Measurements from ENCODE around the gene ANKRD44.
"Not testable (repeated sequence)": the region's sequence is repeated elsewhere in the genome, so short reads cannot be mapped to it uniquely, and the experiment has no call there.

ANKRD44 gene

GRCh38 chr2:197310271-197310985, at the start of gene ANKRD44:
TSS of gene ANKRD44 (minus strand) at chr2:197310780. CDS start at chr2:197310604, 176 bp downstream.
- DNase-seq: peak; percentile 72

GRCh38 chr2:197359859-197360258, 49.3 kb upstream of the ANKRD44 start:
- no peak for DNase-seq

GRCh38 chr2:197358931-197359330, 48.4 kb upstream of the ANKRD44 start:
- no peak for DNase-seq

GRCh38 chr2:197357986-197358385, 47.4 kb upstream of the ANKRD44 start:
- no peak for DNase-seq

- DNase-seq: no peak
Measured at GRCh38 chr2:197356136-197356535, 45.6 kb upstream of the ANKRD44 start.

- no peak for DNase-seq
Measured at GRCh38 chr2:197354169-197354558, 43.6 kb upstream of the ANKRD44 start.

- DNase-seq: no peak
Measured at GRCh38 chr2:197353393-197354168, 43.0 kb upstream of the ANKRD44 start.

GRCh38 chr2:197349699-197350098, 39.1 kb upstream of the ANKRD44 start:
- no peak for DNase-seq

- DNase-seq: no peak
Measured at GRCh38 chr2:197348721-197349360, 38.3 kb upstream of the ANKRD44 start.

GRCh38 chr2:197345846-197346370, 35.3 kb upstream of the ANKRD44 start:
- no peak for DNase-seq

- not testable (repeated sequence) for DNase-seq
Measured at GRCh38 chr2:197343968-197344367, 33.4 kb upstream of the ANKRD44 start.

GRCh38 chr2:197340591-197340990, 30.0 kb upstream of the ANKRD44 start:
- no peak for DNase-seq

GRCh38 chr2:197339496-197340220, 29.1 kb upstream of the ANKRD44 start:
- no peak for DNase-seq

- no peak for DNase-seq
Measured at GRCh38 chr2:197339016-197339415, 28.4 kb upstream of the ANKRD44 start.

- no peak for DNase-seq
Measured at GRCh38 chr2:197332641-197333040, 22.1 kb upstream of the ANKRD44 start.

- DNase-seq: no peak
Measured at GRCh38 chr2:197328461-197328860, 17.9 kb upstream of the ANKRD44 start.

GRCh38 chr2:197327472-197328098, 17.0 kb upstream of the ANKRD44 start:
- DNase-seq: no peak

- DNase-seq: no peak
Measured at GRCh38 chr2:197327073-197327471, 16.5 kb upstream of the ANKRD44 start.

- DNase-seq: no peak
Measured at GRCh38 chr2:197324801-197325200, 14.2 kb upstream of the ANKRD44 start.

- DNase-seq: no peak
Measured at GRCh38 chr2:197322724-197323720, 12.4 kb upstream of the ANKRD44 start.

- DNase-seq: no peak
Measured at GRCh38 chr2:197322143-197322542, 11.6 kb upstream of the ANKRD44 start.
